ENCODE results near the gene CEMP1.
"Not testable (repeated sequence)": the region's sequence is repeated elsewhere in the genome, so short reads cannot be mapped to it uniquely, and the experiment has no call there.

DNA sequence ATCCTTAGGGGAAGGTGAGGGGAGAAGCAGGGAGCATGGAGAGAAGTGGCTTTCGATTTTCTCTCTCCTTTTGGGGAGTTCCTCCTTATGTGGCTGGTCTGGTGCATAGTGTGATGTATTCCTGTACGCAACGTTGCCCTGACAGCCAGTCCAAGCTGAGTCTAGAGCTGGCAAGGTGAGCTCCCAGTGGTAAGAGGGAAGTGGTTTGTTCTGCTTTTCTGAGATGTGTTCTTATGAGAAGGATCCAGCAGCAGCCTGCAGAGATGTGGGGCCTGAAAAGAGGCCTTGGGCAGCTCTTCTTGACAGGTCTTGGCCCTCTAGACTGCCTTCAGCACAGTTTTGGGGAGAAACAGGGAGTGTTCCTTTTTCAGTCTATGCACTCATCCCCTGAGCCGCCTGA is 9.7 kb upstream of the CEMP1 start:
- TF ChIP-seq, protein P1, sequence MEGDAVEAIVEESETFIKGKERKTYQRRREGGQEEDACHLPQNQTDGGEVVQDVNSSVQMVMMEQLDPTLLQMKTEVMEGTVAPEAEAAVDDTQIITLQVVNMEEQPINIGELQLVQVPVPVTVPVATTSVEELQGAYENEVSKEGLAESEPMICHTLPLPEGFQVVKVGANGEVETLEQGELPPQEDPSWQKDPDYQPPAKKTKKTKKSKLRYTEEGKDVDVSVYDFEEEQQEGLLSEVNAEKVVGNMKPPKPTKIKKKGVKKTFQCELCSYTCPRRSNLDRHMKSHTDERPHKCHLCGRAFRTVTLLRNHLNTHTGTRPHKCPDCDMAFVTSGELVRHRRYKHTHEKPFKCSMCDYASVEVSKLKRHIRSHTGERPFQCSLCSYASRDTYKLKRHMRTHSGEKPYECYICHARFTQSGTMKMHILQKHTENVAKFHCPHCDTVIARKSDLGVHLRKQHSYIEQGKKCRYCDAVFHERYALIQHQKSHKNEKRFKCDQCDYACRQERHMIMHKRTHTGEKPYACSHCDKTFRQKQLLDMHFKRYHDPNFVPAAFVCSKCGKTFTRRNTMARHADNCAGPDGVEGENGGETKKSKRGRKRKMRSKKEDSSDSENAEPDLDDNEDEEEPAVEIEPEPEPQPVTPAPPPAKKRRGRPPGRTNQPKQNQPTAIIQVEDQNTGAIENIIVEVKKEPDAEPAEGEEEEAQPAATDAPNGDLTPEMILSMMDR (IDR thresholded peaks at IDR 0.05), result not testable (repeated sequence)
- not testable (repeated sequence) for TF ChIP-seq POLR2A, EP300 (IDR thresholded peaks at IDR 0.05)
